Astrocyte (in vitro differentiated cells and primary cell): ENCODE measurements around the gene ANTXR2.
"Not testable (repeated sequence)": the region's sequence is repeated elsewhere in the genome, so short reads cannot be mapped to it uniquely, and the experiment has no call there.

Experiments
- CTCF ChIP-seq: IDR thresholded peaks from 2 replicates; pipeline ENCODE4 v1.5.1; 2011; ENCODE audit warnings: low read depth, mild to moderate bottlenecking, inconsistent platforms, low read length, moderate library complexity; ENCODE audit not compliant: insufficient read depth
- EZH2 ChIP-seq: IDR thresholded peaks from 2 replicates; pipeline ENCODE4 v1.6.1; 2012; ENCODE audit warnings: mild to moderate bottlenecking, low read length, inconsistent platforms; ENCODE audit not compliant: insufficient read depth

- not testable (repeated sequence) for TF ChIP-seq CTCF, EZH2
Observed at GRCh38 chr4:80002559-80002958, 70.5 kb downstream of the ANTXR2 start.
